ENCODE results near the gene MYOM1. TPM values are rescaled to one million over a fixed set of nuclear protein-coding genes. Genes with fewer than 3 reads are reported as not detected.

MYOM1 gene
- total and polyA plus RNA-seq, 2 donors (not counting 3 experiments of a cell fraction or from before 2014, with no cell fraction given): 0.08 TPM; not detected in 1

GRCh38 chr18:3120356-3120755 is 99.4 kb downstream of the MYOM1 start:
- dilution Hi-C loops (cut with MboI; ENCODE audit: extremely low pct_ligation_motif_present, low sequenced_read_pairs) (no loop called here), intact Hi-C loops (cut with micrococcal nuclease) (no loop called here)
- CTCF ChIA-PET: interaction anchor here (0.6 to 5.9 kb wide), 6 partner anchors 8 to 482 kb away, joined by 3 to 33 read pairs (median 4); no protein-coding TSS in a partner anchor
- H3K9me1 ChIP-seq (replicated peaks; ENCODE audit: control insufficient read depth, extremely low read depth, insufficient read depth, low read length): no peaks in the 10 kb centered on the region
- POLR2A ChIA-PET: no interaction called here
- no peak overlapping the region for H3K4me3 ChIP-seq (replicated peaks in 1 of 3; ENCODE audit: insufficient read depth in 1 of 3, low read depth in 1 of 3, low read length in 3 of 3)
- H3K4me1 ChIP-seq (ENCODE audit: control insufficient read depth, extremely low read depth, insufficient read depth, low read length): no peaks in the 10 kb centered on the region
- no peaks in the 10 kb centered on the region for H3K9me3 ChIP-seq (replicated peaks; ENCODE audit: control insufficient read depth, insufficient read depth, low read length)
- H3K9ac ChIP-seq (replicated peaks; ENCODE audit: extremely low read depth, insufficient read depth, low read length): no peak overlapping the region
- no peak overlapping the region for H3K27ac ChIP-seq (ENCODE audit: insufficient read depth, low read depth, low read length)
- no peak overlapping the region for H2AFZ ChIP-seq (ENCODE audit: low read depth, low read length)
- no TSS peak for BruUV-seq (replicated peaks)
- H3K79me2 ChIP-seq (ENCODE audit: control insufficient read depth, insufficient read depth, low read length): no peaks in the 10 kb centered on the region
- no peak overlapping the region for H3K4me2 ChIP-seq (ENCODE audit: insufficient read depth, low read length)
- FAIRE-seq (no peak), DNase-seq (ENCODE audit: low read depth, low spot score) (no peak)
- H4K20me1 ChIP-seq (replicated peaks; ENCODE audit: control insufficient read depth, extremely low read depth, insufficient read depth, low read length): no peaks in the 10 kb centered on the region
- H3K27me3 ChIP-seq (ENCODE audit: control insufficient read depth in 2 of 2, insufficient read depth in 2 of 2, low read length in 2 of 2): no peaks in the 10 kb centered on the region
- H3K36me3 ChIP-seq (ENCODE audit: control insufficient read depth in 2 of 2, extremely low read depth in 1 of 2, insufficient read depth in 2 of 2, low read length in 2 of 2): no peaks in the 10 kb centered on the region
- TF ChIP-seq EZH2 (IDR thresholded peaks at IDR 0.05; ENCODE audit: borderline replicate concordance, low read depth, low read length, severe bottlenecking): no peak
- TF ChIP-seq POLR2A (IDR thresholded peaks at IDR 0.05; ENCODE audit: low read depth, low read length): no peak
- TF ChIP-seq MAX (IDR thresholded peaks at IDR 0.05; ENCODE audit: insufficient read depth, insufficient read length): no peak
- TF ChIP-seq POLR2AphosphoS5 (IDR thresholded peaks at IDR 0.05; ENCODE audit: insufficient read depth, low read depth, low read length): no peak

GRCh38 chr18:3119401-3120341 is 100.1 kb downstream of the MYOM1 start:
- CTCF ChIA-PET: interaction anchor here (0.6 to 5.9 kb wide), 5 partner anchors 9 to 482 kb away, joined by 3 to 33 read pairs (median 5); no protein-coding TSS in a partner anchor
- POLR2A ChIA-PET: no interaction called here
- H3K4me1 ChIP-seq (ENCODE audit: control insufficient read depth, extremely low read depth, insufficient read depth, low read length): no peaks in the 10 kb centered on the region
- no peaks in the 10 kb centered on the region for H3K27me3 ChIP-seq (ENCODE audit: control insufficient read depth in 2 of 2, insufficient read depth in 2 of 2, low read length in 2 of 2)
- H3K4me3 ChIP-seq (replicated peaks in 1 of 3; ENCODE audit: insufficient read depth in 1 of 3, low read depth in 1 of 3, low read length in 3 of 3): no peak overlapping the region
- no peak overlapping the region for H3K4me2 ChIP-seq (ENCODE audit: insufficient read depth, low read length)
- H3K9me1 ChIP-seq (replicated peaks; ENCODE audit: control insufficient read depth, extremely low read depth, insufficient read depth, low read length): no peaks in the 10 kb centered on the region
- H3K27ac ChIP-seq (ENCODE audit: insufficient read depth, low read depth, low read length): no peak overlapping the region
- BruUV-seq (replicated peaks): no TSS peak
- DNase-seq (ENCODE audit: low read depth, low spot score) (no peak), FAIRE-seq (peak; percentile 33)
- H4K20me1 ChIP-seq (replicated peaks; ENCODE audit: control insufficient read depth, extremely low read depth, insufficient read depth, low read length): no peaks in the 10 kb centered on the region
- no peaks in the 10 kb centered on the region for H3K36me3 ChIP-seq (ENCODE audit: control insufficient read depth in 2 of 2, extremely low read depth in 1 of 2, insufficient read depth in 2 of 2, low read length in 2 of 2)
- intact Hi-C loops (cut with micrococcal nuclease): no loop called here
- H3K9me3 ChIP-seq (replicated peaks; ENCODE audit: control insufficient read depth, insufficient read depth, low read length): no peaks in the 10 kb centered on the region
- dilution Hi-C loops (cut with MboI; ENCODE audit: extremely low pct_ligation_motif_present, low sequenced_read_pairs): no loop called here
- H3K79me2 ChIP-seq (ENCODE audit: control insufficient read depth, insufficient read depth, low read length): no peaks in the 10 kb centered on the region
- no peak overlapping the region for H2AFZ ChIP-seq (ENCODE audit: low read depth, low read length)
- H3K9ac ChIP-seq (replicated peaks; ENCODE audit: extremely low read depth, insufficient read depth, low read length): no peak overlapping the region
- TF ChIP-seq GATA2 (IDR thresholded peaks at IDR 0.05; ENCODE audit: insufficient read depth, insufficient read length, low read depth, low read length) (no peak), FOS (IDR thresholded peaks at IDR 0.05; ENCODE audit: borderline replicate concordance, insufficient read depth, low read length) (no peak), CTCF (IDR thresholded peaks at IDR 0.05; ENCODE audit: extremely low read depth in 1 of 2, insufficient read depth in 1 of 2, low read depth in 1 of 2, low read length in 2 of 2) (no peak), POLR2A (IDR thresholded peaks at IDR 0.05; ENCODE audit: low read depth, low read length) (no peak), EZH2 (IDR thresholded peaks at IDR 0.05; ENCODE audit: borderline replicate concordance, low read depth, low read length, severe bottlenecking) (no peak), POLR2AphosphoS5 (IDR thresholded peaks at IDR 0.05; ENCODE audit: insufficient read depth, low read depth, low read length) (no peak), MYC (IDR thresholded peaks at IDR 0.05; ENCODE audit: low read depth, low read length) (no peak), MAX (IDR thresholded peaks at IDR 0.05; ENCODE audit: insufficient read depth, insufficient read length) (no peak), JUN (IDR thresholded peaks at IDR 0.05; ENCODE audit: borderline replicate concordance, insufficient read depth, insufficient read length, low read depth) (no peak)
